HG03097 (cell line): Measurements from ENCODE around the gene VIM.

Experiments used
- ATAC-seq: cut with Tn5 transposase; IDR thresholded peaks from one replicate; pipeline ENCODE4 v1.9.1; 2021; ENCODE audit not compliant: unreplicated experiment, low FRiP score

Gene VIM

DNA sequence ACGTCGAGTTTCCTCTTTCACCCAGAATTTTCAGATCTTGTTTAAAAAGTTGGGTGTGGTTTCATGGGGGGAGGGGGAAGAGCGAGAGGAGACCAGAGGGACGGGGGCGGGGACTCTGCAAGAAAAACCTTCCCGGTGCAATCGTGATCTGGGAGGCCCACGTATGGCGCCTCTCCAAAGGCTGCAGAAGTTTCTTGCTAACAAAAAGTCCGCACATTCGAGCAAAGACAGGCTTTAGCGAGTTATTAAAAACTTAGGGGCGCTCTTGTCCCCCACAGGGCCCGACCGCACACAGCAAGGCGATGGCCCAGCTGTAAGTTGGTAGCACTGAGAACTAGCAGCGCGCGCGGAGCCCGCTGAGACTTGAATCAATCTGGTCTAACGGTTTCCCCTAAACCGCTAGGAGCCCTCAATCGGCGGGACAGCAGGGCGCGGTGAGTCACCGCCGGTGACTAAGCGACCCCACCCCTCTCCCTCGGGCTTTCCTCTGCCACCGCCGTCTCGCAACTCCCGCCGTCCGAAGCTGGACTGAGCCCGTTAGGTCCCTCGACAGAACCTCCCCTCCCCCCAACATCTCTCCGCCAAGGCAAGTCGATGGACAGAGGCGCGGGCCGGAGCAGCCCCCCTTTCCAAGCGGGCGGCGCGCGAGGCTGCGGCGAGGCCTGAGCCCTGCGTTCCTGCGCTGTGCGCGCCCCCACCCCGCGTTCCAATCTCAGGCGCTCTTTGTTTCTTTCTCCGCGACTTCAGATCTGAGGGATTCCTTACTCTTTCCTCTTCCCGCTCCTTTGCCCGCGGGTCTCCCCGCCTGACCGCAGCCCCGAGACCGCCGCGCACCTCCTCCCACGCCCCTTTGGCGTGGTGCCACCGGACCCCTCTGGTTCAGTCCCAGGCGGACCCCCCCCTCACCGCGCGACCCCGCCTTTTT, at the start of gene VIM:
VIM (plus strand) TSS at position 151 of the 925 bp plus-strand sequence. CDS start 1,182 bp downstream, outside the sequence.
- ATAC-seq = peak; percentile 36

DNA sequence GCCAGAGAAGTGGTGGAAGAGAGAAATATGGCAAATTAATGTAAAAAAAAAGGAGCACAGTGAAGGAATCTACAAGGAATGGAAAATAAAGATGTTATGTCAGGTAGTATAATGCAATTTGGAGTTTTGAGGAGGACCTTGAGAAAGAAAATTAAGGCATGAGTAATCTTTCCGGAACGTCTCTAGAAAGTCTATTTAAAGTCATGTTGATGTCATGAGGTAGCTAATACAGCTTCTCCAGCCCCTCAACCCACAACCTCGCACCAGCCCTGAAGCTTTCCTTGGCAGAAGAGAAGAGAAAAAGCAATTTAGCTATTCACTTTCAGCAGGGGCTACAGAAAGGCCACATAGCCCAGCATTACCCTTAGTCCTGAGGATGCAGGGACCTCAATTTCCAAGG, 49.0 kb upstream of the VIM start:
- no peak for ATAC-seq

DNA sequence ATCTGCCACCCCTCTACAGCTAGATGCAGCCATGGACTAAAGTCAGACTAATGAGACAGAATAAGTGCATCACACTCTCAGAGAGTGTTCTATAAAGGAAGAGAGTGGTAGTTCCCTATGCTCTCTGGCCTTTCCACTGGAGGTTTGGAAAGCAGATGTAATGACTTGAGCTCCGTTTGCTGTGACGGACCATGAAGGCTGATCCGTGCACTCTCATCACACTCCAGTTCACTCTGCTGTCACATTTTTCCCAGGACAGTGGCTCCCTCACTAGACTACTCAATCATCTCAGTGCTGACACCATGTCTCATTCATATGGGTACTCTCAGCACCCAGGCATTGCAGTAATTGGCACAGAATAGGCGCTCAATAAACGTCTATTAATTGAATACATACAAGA, 46.9 kb upstream of the VIM start:
- ATAC-seq = no peak

- ATAC-seq = no peak
Measured at GRCh38 chr10:17181751-17182150, 46.3 kb upstream of the VIM start.

DNA sequence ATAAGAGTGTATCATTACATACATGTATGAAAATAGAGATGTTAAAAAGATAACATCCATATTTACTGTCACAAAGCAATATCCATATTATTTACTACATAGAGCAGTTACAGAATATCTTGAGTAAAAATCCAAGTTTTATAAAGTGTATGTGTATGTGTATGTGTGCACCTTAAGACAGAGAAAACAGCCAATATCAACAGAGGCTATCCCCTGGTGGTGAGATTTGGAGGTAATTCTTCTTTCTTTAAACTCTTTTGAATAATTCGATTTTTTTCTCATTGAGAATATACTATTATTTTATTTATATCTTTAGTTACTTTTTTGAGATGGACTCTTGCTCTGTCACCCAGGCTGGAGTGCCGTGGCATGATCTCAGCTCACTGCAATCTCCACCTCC, 44.9 kb upstream of the VIM start:
- ATAC-seq = no peak

DNA sequence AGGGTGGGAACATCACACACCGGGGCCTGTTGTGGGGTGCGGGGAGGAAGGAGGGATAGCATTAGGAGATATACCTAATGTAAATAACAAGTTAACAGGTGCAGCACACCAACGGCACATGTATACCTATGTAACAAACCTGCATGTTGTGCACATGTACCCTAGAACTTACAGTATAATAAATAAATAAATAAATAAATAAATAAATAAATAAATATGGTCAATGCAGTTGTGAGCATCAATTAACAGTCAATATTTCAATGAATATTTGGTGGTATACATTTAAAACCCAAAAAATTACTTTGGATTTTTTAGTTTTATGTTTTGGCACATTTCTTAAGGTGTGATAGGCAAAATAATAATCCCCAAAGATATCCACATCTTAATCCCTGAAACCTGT, 42.2 kb upstream of the VIM start:
- no peak for ATAC-seq

- no peak for ATAC-seq
Measured at GRCh38 chr10:17188644-17189172, 39.3 kb upstream of the VIM start.

GRCh38 chr10:17190602-17191001, 37.4 kb upstream of the VIM start:
- no peak for ATAC-seq

DNA sequence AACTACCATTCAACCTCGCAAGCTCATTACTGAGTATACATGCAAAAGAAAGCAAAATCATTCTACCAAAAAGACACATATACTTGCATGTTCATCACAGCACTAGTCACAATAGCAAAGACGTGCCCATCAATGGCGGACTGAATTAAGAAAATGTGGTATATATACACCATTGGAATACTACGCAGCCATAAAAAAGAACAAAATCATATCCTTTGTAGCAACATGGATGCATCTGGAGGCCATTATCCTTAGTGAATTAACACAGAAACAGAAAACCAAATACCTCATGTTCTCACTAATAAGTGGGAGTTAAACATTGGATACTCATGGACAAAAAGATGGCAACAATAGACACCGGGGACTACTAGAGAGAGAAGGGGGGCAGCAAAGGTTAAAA, 33.0 kb upstream of the VIM start:
- ATAC-seq = no peak

GRCh38 chr10:17196045-17196444, 32.0 kb upstream of the VIM start:
- no peak for ATAC-seq

DNA sequence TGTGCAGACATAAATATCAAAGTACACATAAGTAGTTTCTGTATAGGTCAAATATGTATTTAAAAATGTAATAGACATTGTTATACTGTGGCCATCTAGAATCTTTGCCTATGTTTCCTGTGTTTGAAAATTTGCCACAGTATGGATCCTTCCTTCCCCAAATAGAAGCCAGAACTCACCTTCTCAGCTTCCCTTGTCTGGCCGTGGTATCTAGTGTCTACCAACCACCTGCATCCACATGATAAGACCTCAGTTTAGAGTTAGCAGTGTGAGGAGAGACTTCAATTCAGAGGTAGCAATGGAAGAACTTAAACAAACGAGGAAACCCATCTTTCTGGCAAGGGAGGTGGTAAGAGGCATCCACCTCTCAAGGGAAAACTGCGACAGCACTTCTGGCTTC, 31.5 kb upstream of the VIM start:
- no peak for ATAC-seq

- ATAC-seq = no peak
Measured at GRCh38 chr10:17199351-17199804, 28.7 kb upstream of the VIM start.

DNA sequence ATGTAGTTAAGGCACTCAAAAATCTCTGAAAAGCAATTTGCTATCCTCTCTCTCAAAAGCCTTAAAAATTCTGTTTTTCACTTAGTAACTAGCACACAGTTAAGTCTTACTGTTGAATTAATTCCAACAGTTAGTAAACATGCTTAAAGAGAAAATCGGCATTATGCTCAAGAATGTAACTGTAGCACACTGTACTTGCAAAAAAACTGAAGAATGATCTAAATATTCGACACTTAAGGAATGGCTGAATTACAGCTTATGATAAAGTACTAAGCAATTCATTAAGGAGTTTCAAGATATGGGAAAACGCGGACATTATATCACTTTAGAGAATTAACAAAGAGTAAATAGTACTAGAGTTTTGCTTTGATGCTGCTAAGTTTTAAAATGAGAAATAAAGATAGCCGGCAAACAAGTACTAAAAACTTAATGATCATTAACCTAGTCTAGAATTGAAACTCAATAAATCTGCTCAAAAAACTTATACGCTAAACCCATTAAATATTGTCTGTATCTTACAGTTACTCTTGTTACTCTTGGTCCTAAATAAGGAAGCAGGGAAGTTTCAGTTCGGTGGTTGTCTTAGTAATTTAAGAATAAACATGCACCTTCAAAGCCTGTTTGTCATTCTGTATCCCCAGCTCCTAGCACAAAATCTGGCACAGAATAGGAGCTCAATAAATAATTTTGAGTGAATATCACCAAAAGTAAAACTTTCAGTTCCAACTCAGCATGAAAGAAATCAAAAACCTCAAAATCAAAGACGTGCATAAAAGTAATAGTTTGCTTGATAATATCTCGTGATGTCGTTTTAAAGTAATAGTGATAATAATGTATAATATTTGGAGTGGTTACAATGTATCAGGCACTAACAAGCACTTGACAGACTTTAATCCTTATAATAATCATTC, 27.8 kb upstream of the VIM start:
- ATAC-seq = no peak

GRCh38 chr10:17200912-17201793, 26.9 kb upstream of the VIM start, which contains the start of gene TRDMT1:
TRDMT1 (minus strand) TSS chr10:17201672; CDS start chr10:17201634, 38 bp downstream.
- ATAC-seq = peak; percentile 91

DNA sequence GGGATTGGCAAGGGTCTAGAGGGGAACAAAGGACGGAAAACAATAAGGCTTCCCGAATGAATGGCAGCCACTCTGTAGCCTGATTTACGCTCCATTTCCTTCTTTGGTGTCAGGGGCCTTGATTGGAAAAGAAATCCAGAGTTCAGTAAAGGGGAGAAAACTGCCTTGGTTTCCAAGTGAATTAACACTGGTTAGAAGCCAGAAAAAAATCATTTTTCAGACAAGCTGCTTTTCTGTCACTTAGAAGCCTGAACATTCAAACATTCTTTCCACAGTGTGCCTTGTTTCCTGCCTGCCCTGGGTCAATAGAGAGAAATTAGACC, 26.3 kb upstream of the VIM start:
- no peak for ATAC-seq

- ATAC-seq = no peak
Measured at GRCh38 chr10:17202506-17202905, 25.5 kb upstream of the VIM start.

DNA sequence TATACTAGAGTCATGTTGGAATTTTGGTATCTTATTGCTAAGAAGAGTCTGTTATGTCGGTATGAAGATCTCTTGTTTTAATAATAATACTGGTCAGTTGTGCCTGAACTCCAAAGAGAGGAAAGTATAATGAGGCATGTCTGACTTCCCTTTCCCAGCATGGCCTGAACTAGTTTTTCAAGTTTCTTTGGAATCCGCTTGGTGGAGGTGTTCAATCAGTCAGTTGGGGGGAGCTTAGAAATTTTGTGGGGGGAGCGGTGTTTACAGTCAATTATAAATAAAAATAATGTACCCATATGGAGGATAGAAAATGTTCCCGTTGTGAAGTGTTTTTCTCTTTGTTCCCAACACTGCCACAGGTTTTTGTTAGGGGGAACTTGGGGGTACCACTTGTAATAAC, 25.0 kb upstream of the VIM start:
- ATAC-seq = no peak

DNA sequence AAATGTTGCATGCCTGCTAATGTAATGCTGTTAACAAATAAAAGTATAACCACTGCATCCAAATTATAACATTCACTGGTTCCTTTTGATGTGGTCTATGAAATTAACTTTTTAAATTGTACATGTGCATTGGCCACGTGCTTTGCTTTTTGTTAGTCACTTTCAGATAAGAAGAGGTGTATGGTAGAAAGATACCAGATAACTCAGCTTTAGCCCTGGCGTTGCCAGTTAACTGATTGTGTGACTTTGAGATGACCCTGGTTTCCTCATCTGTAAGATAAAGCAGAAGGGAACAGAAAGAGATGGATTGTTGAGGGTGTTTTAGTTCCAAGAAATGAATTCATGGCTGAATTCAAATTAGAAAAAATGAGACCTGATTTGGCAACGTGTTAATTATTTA, 24.6 kb upstream of the VIM start:
- no peak for ATAC-seq

GRCh38 chr10:17206210-17206709, 21.8 kb upstream of the VIM start:
- ATAC-seq = peak; percentile 60

DNA sequence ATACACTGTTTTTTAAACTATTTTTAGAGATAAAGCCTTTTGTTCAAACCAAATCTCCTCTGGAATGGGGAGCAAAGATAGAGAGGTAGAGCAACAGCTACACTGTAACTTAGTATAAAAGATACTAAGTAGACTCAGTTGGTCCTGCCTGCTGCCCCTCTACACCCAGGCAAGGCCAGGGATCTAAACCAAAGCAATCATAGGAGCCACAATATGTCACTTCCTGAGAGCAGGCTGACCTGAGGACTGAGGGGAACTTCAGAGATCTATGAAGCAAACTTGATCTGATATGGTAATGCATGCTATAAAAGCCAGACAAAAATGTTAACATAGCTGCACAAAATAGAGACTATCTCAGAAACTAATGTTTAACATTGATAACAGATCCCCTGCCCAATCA, 19.6 kb upstream of the VIM start:
- ATAC-seq = no peak
